Measurements from ENCODE around the gene FAM13C.

Gene FAM13C

GRCh38 chr10:59324597-59324996 is 37.8 kb downstream of the FAM13C start:
- TF ChIP-seq, protein P1, sequence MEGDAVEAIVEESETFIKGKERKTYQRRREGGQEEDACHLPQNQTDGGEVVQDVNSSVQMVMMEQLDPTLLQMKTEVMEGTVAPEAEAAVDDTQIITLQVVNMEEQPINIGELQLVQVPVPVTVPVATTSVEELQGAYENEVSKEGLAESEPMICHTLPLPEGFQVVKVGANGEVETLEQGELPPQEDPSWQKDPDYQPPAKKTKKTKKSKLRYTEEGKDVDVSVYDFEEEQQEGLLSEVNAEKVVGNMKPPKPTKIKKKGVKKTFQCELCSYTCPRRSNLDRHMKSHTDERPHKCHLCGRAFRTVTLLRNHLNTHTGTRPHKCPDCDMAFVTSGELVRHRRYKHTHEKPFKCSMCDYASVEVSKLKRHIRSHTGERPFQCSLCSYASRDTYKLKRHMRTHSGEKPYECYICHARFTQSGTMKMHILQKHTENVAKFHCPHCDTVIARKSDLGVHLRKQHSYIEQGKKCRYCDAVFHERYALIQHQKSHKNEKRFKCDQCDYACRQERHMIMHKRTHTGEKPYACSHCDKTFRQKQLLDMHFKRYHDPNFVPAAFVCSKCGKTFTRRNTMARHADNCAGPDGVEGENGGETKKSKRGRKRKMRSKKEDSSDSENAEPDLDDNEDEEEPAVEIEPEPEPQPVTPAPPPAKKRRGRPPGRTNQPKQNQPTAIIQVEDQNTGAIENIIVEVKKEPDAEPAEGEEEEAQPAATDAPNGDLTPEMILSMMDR (IDR thresholded peaks at IDR 0.05): no peak

- TF ChIP-seq, protein P1 (IDR thresholded peaks at IDR 0.05): no peak
Measured at GRCh38 chr10:59323831-59324401, 38.4 kb downstream of the FAM13C start.

- TF ChIP-seq, protein P1 (IDR thresholded peaks at IDR 0.05): no peak
Measured at GRCh38 chr10:59323036-59323459, 39.3 kb downstream of the FAM13C start.

GRCh38 chr10:59322131-59322530 is 40.2 kb downstream of the FAM13C start:
- TF ChIP-seq, protein P1 (IDR thresholded peaks at IDR 0.05): no peak

DNA sequence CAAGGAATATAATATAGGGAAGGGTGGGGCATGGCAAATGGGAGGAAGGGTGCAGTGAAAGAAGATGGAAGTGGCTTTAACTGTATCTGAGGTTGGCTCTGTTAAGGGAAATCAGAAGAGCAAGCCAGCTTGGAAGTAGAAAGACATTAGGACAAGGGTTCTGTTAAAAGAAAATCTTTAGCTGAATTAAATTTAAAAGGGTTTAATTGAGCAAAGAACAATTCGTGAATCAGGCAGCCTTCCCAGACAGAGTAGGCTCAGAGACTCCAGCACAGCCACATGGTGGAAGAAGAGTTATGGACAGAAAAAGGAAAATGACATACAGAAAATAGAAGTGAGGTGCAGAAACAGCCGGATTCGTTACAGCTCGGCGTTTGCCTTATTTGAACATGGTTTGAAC is 42.0 kb downstream of the FAM13C start:
- TF ChIP-seq, protein P1 (IDR thresholded peaks at IDR 0.05): no peak

DNA sequence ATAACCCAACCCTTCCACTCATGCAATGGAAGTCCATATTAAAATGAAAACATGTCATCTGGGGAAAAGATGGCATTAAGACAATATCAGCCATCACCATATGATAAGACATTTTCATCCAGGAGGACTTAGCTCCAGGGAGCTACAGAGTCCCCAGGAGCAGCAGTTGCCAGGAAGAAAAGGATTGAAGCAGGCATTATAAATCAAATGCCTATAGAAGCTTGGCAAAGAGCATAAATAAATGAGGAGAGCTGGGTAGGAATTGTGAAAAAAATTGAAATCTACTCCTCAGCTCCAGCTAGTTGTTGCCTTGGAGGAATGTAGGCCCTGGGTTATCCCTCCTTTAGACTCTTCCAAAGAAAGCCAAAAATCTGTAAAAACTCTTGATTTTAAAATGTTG is 42.5 kb downstream of the FAM13C start:
- TF ChIP-seq, protein P1 (IDR thresholded peaks at IDR 0.05): no peak

GRCh38 chr10:59317066-59317465 is 45.3 kb downstream of the FAM13C start:
- TF ChIP-seq, protein P1 (IDR thresholded peaks at IDR 0.05): no peak

GRCh38 chr10:59315465-59315864 is 46.9 kb downstream of the FAM13C start:
- TF ChIP-seq, protein P1 (IDR thresholded peaks at IDR 0.05): no peak

Measured in LNCAP (cell line).